Measurements from ENCODE around the gene CERS3. TPM values are rescaled to one million over a fixed set of nuclear protein-coding genes. Genes with fewer than 3 reads are reported as not detected.

The CERS3 gene
- polyA plus RNA-seq, 1 donor (not counting 4 experiments of a cell fraction or from before 2014, with no cell fraction given): 23.5 TPM

DNA sequence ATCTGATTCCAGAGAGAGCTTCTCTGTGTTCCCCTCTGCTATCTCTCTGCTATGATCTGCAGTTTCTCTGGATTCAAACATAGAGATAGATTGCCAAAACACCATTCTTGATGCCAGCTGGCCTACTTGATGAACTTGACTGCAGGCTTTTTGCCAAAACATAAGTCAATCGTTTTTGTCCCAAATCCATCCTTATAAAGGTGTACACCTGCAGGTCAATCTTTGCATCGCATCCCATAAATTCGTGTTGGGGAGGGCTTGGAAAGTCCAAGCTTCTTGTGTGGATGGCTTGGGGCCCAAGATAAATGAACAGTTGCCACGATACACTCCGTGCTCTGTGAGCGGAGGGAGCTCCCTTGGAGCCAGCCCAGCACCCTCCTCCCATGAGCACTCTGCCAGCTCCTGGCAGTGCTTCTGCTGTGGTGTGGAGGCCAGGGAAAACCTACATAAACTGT lies 2.7 kb downstream of the CERS3 start:
- Histone ChIP-seq H3K4me2 (ENCODE audit: control insufficient read depth, extremely low read depth, insufficient read depth, low read depth, low read length) (peak overlapping the region; percentile 0), H3K4me1 (ENCODE audit: control insufficient read depth, extremely low read depth, insufficient read depth, low read length) (peaks cover 18% of the 10 kb centered on the region), H3K27me3 (ENCODE audit: control insufficient read depth, extremely low read depth, insufficient read depth, low read length) (no peaks in the 10 kb centered on the region), H3K27ac (ENCODE audit: control insufficient read depth, insufficient read depth, low read length) (no peak overlapping the region), H2AFZ (ENCODE audit: control insufficient read depth, low read length) (no peak overlapping the region), H4K20me1 (ENCODE audit: control insufficient read depth, extremely low read depth, insufficient read depth, low read length) (no peaks in the 10 kb centered on the region), H3K9ac (ENCODE audit: control insufficient read depth, extremely low read depth, insufficient read depth, low read length) (no peak overlapping the region), H3K4me3 (ENCODE audit: control insufficient read depth in 2 of 3, extremely low read depth in 1 of 3, insufficient read depth in 2 of 3, low read depth in 1 of 3, low read length in 3 of 3) (no peak overlapping the region), H3K79me2 (ENCODE audit: control insufficient read depth, insufficient read depth, low read length) (peaks cover 2% of the 10 kb centered on the region), H3K9me3 (ENCODE audit: control insufficient read depth, low read depth, low read length) (no peaks in the 10 kb centered on the region), H3K9me1 (ENCODE audit: control insufficient read depth, extremely low read depth, insufficient read depth, low read length) (no peaks in the 10 kb centered on the region), H3K36me3 (ENCODE audit: control insufficient read depth in 2 of 2, extremely low read depth in 1 of 2, insufficient read depth in 2 of 2, low read length in 2 of 2) (peaks cover 0 to 2% of the 10 kb centered on the region in 2 experiments)
- no peak for TF ChIP-seq EZH2 (IDR thresholded peaks at IDR 0.05; ENCODE audit: low read length)
- TF ChIP-seq, protein P1, sequence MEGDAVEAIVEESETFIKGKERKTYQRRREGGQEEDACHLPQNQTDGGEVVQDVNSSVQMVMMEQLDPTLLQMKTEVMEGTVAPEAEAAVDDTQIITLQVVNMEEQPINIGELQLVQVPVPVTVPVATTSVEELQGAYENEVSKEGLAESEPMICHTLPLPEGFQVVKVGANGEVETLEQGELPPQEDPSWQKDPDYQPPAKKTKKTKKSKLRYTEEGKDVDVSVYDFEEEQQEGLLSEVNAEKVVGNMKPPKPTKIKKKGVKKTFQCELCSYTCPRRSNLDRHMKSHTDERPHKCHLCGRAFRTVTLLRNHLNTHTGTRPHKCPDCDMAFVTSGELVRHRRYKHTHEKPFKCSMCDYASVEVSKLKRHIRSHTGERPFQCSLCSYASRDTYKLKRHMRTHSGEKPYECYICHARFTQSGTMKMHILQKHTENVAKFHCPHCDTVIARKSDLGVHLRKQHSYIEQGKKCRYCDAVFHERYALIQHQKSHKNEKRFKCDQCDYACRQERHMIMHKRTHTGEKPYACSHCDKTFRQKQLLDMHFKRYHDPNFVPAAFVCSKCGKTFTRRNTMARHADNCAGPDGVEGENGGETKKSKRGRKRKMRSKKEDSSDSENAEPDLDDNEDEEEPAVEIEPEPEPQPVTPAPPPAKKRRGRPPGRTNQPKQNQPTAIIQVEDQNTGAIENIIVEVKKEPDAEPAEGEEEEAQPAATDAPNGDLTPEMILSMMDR (optimal IDR thresholded peaks at IDR 0.05 in 1 of 3, IDR thresholded peaks at IDR 0.05 in 1 of 3, conservative IDR thresholded peaks at IDR 0.05 in 1 of 3; ENCODE audit: extremely low read depth in 1 of 3, insufficient read depth in 2 of 3, low read length in 3 of 3): peak in 2 of 3 experiments; percentile 17 to 18
- FAIRE-seq (no peak), DNase-seq (ENCODE audit: low read depth, low spot score) (no peak)
- dilution Hi-C loops (cut with MboI; ENCODE audit: extremely low pct_ligation_motif_present, low sequenced_read_pairs): no loop called here

DNA sequence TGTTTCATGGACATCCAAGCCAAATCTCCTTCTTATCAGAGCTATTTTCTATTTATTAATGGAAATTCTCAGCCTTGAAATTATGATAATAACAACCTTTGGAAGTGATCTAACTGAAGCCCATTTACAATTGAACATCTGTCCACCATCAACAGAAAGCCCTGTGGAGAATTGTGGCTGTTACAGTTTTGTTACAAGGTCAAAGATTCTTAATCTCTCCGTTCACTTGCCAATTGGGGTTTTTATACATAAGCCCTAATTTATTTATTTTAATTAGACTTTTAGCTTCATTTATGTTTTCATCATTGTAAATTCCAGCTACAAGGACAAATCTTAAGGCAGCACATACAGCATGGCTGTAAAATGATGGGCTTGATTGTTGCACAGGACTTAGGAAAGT lies 3.3 kb downstream of the CERS3 start:
- dilution Hi-C loops (cut with MboI; ENCODE audit: extremely low pct_ligation_motif_present, low sequenced_read_pairs): no loop called here
- Histone ChIP-seq H3K9me3 (ENCODE audit: control insufficient read depth, low read depth, low read length) (no peaks in the 10 kb centered on the region), H4K20me1 (ENCODE audit: control insufficient read depth, extremely low read depth, insufficient read depth, low read length) (no peaks in the 10 kb centered on the region), H3K27ac (ENCODE audit: control insufficient read depth, insufficient read depth, low read length) (no peak overlapping the region), H3K4me3 (ENCODE audit: control insufficient read depth in 2 of 3, extremely low read depth in 1 of 3, insufficient read depth in 2 of 3, low read depth in 1 of 3, low read length in 3 of 3) (no peak overlapping the region), H3K9me1 (ENCODE audit: control insufficient read depth, extremely low read depth, insufficient read depth, low read length) (no peaks in the 10 kb centered on the region), H3K27me3 (ENCODE audit: control insufficient read depth, extremely low read depth, insufficient read depth, low read length) (no peaks in the 10 kb centered on the region), H3K9ac (ENCODE audit: control insufficient read depth, extremely low read depth, insufficient read depth, low read length) (no peak overlapping the region), H3K36me3 (ENCODE audit: control insufficient read depth in 2 of 2, extremely low read depth in 1 of 2, insufficient read depth in 2 of 2, low read length in 2 of 2) (peaks cover 1 to 4% of the 10 kb centered on the region in 2 experiments), H3K4me2 (ENCODE audit: control insufficient read depth, extremely low read depth, insufficient read depth, low read depth, low read length) (no peak overlapping the region), H3K79me2 (ENCODE audit: control insufficient read depth, insufficient read depth, low read length) (peaks cover 2% of the 10 kb centered on the region), H3K4me1 (ENCODE audit: control insufficient read depth, extremely low read depth, insufficient read depth, low read length) (peaks cover 18% of the 10 kb centered on the region), H2AFZ (ENCODE audit: control insufficient read depth, low read length) (no peak overlapping the region)
- TF ChIP-seq EZH2 (IDR thresholded peaks at IDR 0.05; ENCODE audit: low read length): no peak
- TF ChIP-seq, protein P1 (optimal IDR thresholded peaks at IDR 0.05 in 1 of 3, IDR thresholded peaks at IDR 0.05 in 1 of 3, conservative IDR thresholded peaks at IDR 0.05 in 1 of 3; ENCODE audit: extremely low read depth in 1 of 3, insufficient read depth in 2 of 3, low read length in 3 of 3): no peak
- FAIRE-seq (no peak), DNase-seq (ENCODE audit: low read depth, low spot score) (no peak)
